Upper lobe of left lung (tissue), 4 donors: ENCODE results near the gene SLC25A21.
"Not testable (repeated sequence)": the region's sequence is repeated elsewhere in the genome, so short reads cannot be mapped to it uniquely, and the experiment has no call there.

Experiments used
- POLR2A ChIP-seq, 4 donors: fragments of 450-650 bp; IDR thresholded peaks; one replicate each; pipeline ENCODE4 v1.5.1; 2016 to 2017; ENCODE audit warnings: antibody characterized with exemption in 4 of 4, mild to moderate bottlenecking in 2 of 4
- POLR2AphosphoS5 ChIP-seq, 2 donors: sonication (generic); formaldehyde crosslinking; IDR thresholded peaks; one replicate each; pipeline ENCODE4 v1.5.1; 2017; ENCODE audit warnings: antibody characterized with exemption in 2 of 2
- TF ChIP-seq, protein P1 (sequence below), 6 experiments: fragments of 450-650 bp in 4 of 6; fragments of 200-600 bp in 2 of 6; sonication (generic) in 2 of 6; IDR thresholded peaks; one replicate each; pipeline ENCODE4 v1.5.1; 2016 to 2019; ENCODE audit warnings: antibody characterized with exemption in 6 of 6

DNA sequence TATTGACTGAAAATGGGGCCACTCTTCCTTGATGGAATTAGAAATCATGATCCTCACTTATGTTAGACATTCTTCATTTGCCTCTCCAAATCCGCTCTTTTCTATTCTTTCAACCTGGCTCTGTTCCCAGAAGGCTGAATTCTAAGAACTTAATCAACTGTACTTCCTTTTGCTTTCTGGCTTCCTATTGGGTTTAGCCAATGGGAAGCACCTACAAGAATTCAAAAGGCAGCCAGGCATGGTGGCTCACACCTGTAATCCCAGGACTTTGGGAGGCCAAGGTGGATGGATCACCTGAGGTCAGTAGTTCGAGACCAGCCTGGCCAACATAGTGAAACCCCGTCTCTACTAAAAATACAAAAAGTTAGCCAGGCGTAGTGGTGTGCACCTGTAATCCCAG, 98.1 kb downstream of the SLC25A21 start:
- TF ChIP-seq, protein P1, sequence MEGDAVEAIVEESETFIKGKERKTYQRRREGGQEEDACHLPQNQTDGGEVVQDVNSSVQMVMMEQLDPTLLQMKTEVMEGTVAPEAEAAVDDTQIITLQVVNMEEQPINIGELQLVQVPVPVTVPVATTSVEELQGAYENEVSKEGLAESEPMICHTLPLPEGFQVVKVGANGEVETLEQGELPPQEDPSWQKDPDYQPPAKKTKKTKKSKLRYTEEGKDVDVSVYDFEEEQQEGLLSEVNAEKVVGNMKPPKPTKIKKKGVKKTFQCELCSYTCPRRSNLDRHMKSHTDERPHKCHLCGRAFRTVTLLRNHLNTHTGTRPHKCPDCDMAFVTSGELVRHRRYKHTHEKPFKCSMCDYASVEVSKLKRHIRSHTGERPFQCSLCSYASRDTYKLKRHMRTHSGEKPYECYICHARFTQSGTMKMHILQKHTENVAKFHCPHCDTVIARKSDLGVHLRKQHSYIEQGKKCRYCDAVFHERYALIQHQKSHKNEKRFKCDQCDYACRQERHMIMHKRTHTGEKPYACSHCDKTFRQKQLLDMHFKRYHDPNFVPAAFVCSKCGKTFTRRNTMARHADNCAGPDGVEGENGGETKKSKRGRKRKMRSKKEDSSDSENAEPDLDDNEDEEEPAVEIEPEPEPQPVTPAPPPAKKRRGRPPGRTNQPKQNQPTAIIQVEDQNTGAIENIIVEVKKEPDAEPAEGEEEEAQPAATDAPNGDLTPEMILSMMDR (IDR thresholded peaks at IDR 0.05) = not testable (repeated sequence)
- TF ChIP-seq POLR2A, POLR2AphosphoS5 (IDR thresholded peaks at IDR 0.05): not testable (repeated sequence)
